ENCODE results near the gene SNTA1. TPM values are rescaled to one million over a fixed set of nuclear protein-coding genes. Genes with fewer than 3 reads are reported as not detected.
"Not testable (repeated sequence)": the region's sequence is repeated elsewhere in the genome, so short reads cannot be mapped to it uniquely, and the experiment has no call there.

SNTA1 gene
- total and polyA plus RNA-seq, 2 experiments from 2014 or later, result 3.8 to 9.3 TPM

- ATAC-seq (no peak), DNase-seq (ENCODE audit: low spot score) (no peak)
- H3K27me3 ChIP-seq (ENCODE audit: insufficient read depth), result no peaks in the 10 kb centered on the region
- H3K4me1 Mint-ChIP-seq, result no peaks in the 10 kb centered on the region
- H3K9me2 ChIP-seq (ENCODE audit: insufficient read depth), result no peaks in the 10 kb centered on the region
- H3K4me1 ChIP-seq (ENCODE audit: insufficient read depth), result no peaks in the 10 kb centered on the region
- H3K79me2 ChIP-seq (replicated peaks; ENCODE audit: insufficient read depth), result peaks cover 42% of the 10 kb centered on the region
- H3K36me3 ChIP-seq (ENCODE audit: insufficient read depth), result peaks cover 33% of the 10 kb centered on the region
- H3K4me3 ChIP-seq, result no peak overlapping the region
- H3K27ac ChIP-seq (ENCODE audit: low read depth), result no peak overlapping the region
- H2AFZ ChIP-seq, result no peak overlapping the region
- no peak for TF ChIP-seq POLR2AphosphoS5 (IDR thresholded peaks at IDR 0.05; ENCODE audit: low read depth)
- no peak for TF ChIP-seq ZNF331 (CRISPR knock-in tag; IDR thresholded peaks at IDR 0.05; ENCODE audit: low read depth)
- no peak for TF ChIP-seq EZH2 (IDR thresholded peaks at IDR 0.05; ENCODE audit: low read depth, unreplicated experiment)
- no peak for TF ChIP-seq CTCF (conservative IDR thresholded peaks at IDR 0.05; ENCODE audit: low read depth in 2 of 2)
- no peak for TF ChIP-seq NANOG (IDR thresholded peaks at IDR 0.05; ENCODE audit: borderline replicate concordance)
- TF ChIP-seq ZNF114 (CRISPR knock-in tag; IDR thresholded peaks at IDR 0.05), result no peak
- no peak overlapping the region for H3K4me3 Mint-ChIP-seq
- H3F3A ChIP-seq (replicated peaks; ENCODE audit: low read depth), result no peaks in the 10 kb centered on the region
- peaks cover 8% of the 10 kb centered on the region; the same call in 2 of the 3 replicates for H3K9me3 Mint-ChIP-seq
- peaks cover 61% of the 10 kb centered on the region for H3K36me3 Mint-ChIP-seq (ENCODE audit: low read depth)
- H3K4me2 ChIP-seq, result no peak overlapping the region
- H4K20me1 ChIP-seq (replicated peaks; ENCODE audit: insufficient read depth), result peaks cover 13% of the 10 kb centered on the region
- peaks cover 1% of the 10 kb centered on the region for H3K27me3 Mint-ChIP-seq (ENCODE audit: insufficient read depth, low read depth, poor library complexity)
- no peak overlapping the region for H3K27ac Mint-ChIP-seq
Observed at GRCh38 chr20:33393609-33394008, 50.0 kb downstream of the SNTA1 start.

- H3K27ac ChIP-seq (ENCODE audit: low read depth), result no peak overlapping the region
- no peaks in the 10 kb centered on the region for H3K4me1 ChIP-seq (ENCODE audit: insufficient read depth)
- peaks cover 1% of the 10 kb centered on the region for H3K27me3 Mint-ChIP-seq (ENCODE audit: insufficient read depth, low read depth, poor library complexity)
- H3F3A ChIP-seq (replicated peaks; ENCODE audit: low read depth), result no peaks in the 10 kb centered on the region
- no peak for DNase-seq (ENCODE audit: low spot score)
- peaks cover 33% of the 10 kb centered on the region for H3K36me3 ChIP-seq (ENCODE audit: insufficient read depth)
- no peak overlapping the region for H3K27ac Mint-ChIP-seq
- H3K4me2 ChIP-seq, result no peak overlapping the region
- TF ChIP-seq CTCF (conservative IDR thresholded peaks at IDR 0.05; ENCODE audit: low read depth in 2 of 2) (no peak), ETS1 (IDR thresholded peaks at IDR 0.05) (no peak), CREB1 (CRISPR knock-in tag; IDR thresholded peaks at IDR 0.05; ENCODE audit: low read depth) (no peak), ZNF114 (CRISPR knock-in tag; IDR thresholded peaks at IDR 0.05) (no peak)
- H3K9me2 ChIP-seq (ENCODE audit: insufficient read depth), result no peaks in the 10 kb centered on the region
- H3K36me3 Mint-ChIP-seq (ENCODE audit: low read depth), result peaks cover 77% of the 10 kb centered on the region
- H4K20me1 ChIP-seq (replicated peaks; ENCODE audit: insufficient read depth), result peaks cover 11% of the 10 kb centered on the region
- H3K4me3 ChIP-seq, result no peak overlapping the region
- no peaks in the 10 kb centered on the region for H3K27me3 ChIP-seq (ENCODE audit: insufficient read depth)
- no peaks in the 10 kb centered on the region for H3K4me1 Mint-ChIP-seq
- peaks cover 8% of the 10 kb centered on the region; the same call in 2 of the 3 replicates for H3K9me3 Mint-ChIP-seq
- no peak overlapping the region for H3K4me3 Mint-ChIP-seq
- H3K79me2 ChIP-seq (replicated peaks; ENCODE audit: insufficient read depth), result peaks cover 24% of the 10 kb centered on the region
- no peak for ATAC-seq
- no peak overlapping the region for H2AFZ ChIP-seq
Observed at GRCh38 chr20:33391722-33392415, 51.7 kb downstream of the SNTA1 start.

GRCh38 chr20:33389326-33389725 lies 54.2 kb downstream of the SNTA1 start:
- not testable (repeated sequence) for H3K27ac Mint-ChIP-seq, ATAC-seq
- peaks cover 84% of the 10 kb centered on the region for H3K36me3 Mint-ChIP-seq (ENCODE audit: low read depth)

More at GRCh38 chr20:33389326-33389725, 54.2 kb downstream of the SNTA1 start:
- not testable (repeated sequence) for H3K4me3 Mint-ChIP-seq; H3K4me1 Mint-ChIP-seq; H3K9me3 Mint-ChIP-seq; H3K79me2 ChIP-seq (replicated peaks; ENCODE audit: insufficient read depth); H3K27ac ChIP-seq (ENCODE audit: low read depth); H3K9me2 ChIP-seq (ENCODE audit: insufficient read depth); H4K20me1 ChIP-seq (replicated peaks; ENCODE audit: insufficient read depth); H3K27me3 Mint-ChIP-seq (ENCODE audit: insufficient read depth, low read depth, poor library complexity); DNase-seq (ENCODE audit: low spot score); H2AFZ ChIP-seq; H3K4me1 ChIP-seq (ENCODE audit: insufficient read depth); H3K4me3 ChIP-seq; H3K4me2 ChIP-seq; H3F3A ChIP-seq (replicated peaks; ENCODE audit: low read depth); H3K27me3 ChIP-seq (ENCODE audit: insufficient read depth)
- H3K36me3 ChIP-seq (ENCODE audit: insufficient read depth), result peaks cover 50% of the 10 kb centered on the region

All from GM23338 (cell line).